WERI-Rb-1 (cell line): Measurements from ENCODE around the gene RHOA.
"Not testable (repeated sequence)": the region's sequence is repeated elsewhere in the genome, so short reads cannot be mapped to it uniquely, and the experiment has no call there.

Experiments
- DNase-seq: peaks from one replicate; pipeline ENCODE4 v3.0.0-alpha.2; 2020
- H3K27ac ChIP-seq: fragments of 250-450 bp; sonication (Bioruptor Pico); 2 replicates; pipeline ENCODE4 v1.5.1; 2020; ENCODE audit warnings: mild to moderate bottlenecking, moderate library complexity
- H3K27me3 ChIP-seq: fragments of 250-450 bp; sonication (Bioruptor Pico); 2 replicates; pipeline ENCODE4 v1.5.1; 2021; ENCODE audit warnings: mild to moderate bottlenecking, low read depth, moderate library complexity; ENCODE audit not compliant: insufficient read depth, severe bottlenecking
- H3K36me3 ChIP-seq: fragments of 250-450 bp; sonication (Bioruptor Pico); 2 replicates; pipeline ENCODE4 v1.5.1; 2020; ENCODE audit warnings: mild to moderate bottlenecking, moderate library complexity
- H3K4me3 ChIP-seq: 2 replicates; pipeline ENCODE4 v1.5.1; 2011; ENCODE audit warnings: low read depth, mild to moderate bottlenecking, control low read depth, low read length
- H3K9me3 ChIP-seq: fragments of 250-450 bp; sonication (Bioruptor Pico); 2 replicates; pipeline ENCODE4 v1.5.1; 2021; ENCODE audit warnings: mild to moderate bottlenecking, moderate library complexity; ENCODE audit not compliant: severe bottlenecking
- CTCF ChIP-seq: IDR thresholded peaks from 2 replicates; pipeline ENCODE4 v1.5.1; 2011; ENCODE audit warnings: low read depth, mild to moderate bottlenecking, control low read depth, inconsistent platforms, low read length

Gene RHOA

GRCh38 chr3:49399461-49399860 lies 12.3 kb downstream of the RHOA start:
- Histone ChIP-seq H3K27me3 (no peaks in the 10 kb centered on the region), H3K36me3 (peaks cover 59% of the 10 kb centered on the region), H3K4me3 (no peak overlapping the region), H3K27ac (no peak overlapping the region), H3K9me3 (no peaks in the 10 kb centered on the region)
- no peak for TF ChIP-seq CTCF
- no peak for DNase-seq

GRCh38 chr3:49397470-49397869 lies 14.3 kb downstream of the RHOA start:
- H3K4me3 ChIP-seq = no peak overlapping the region
- no peak for TF ChIP-seq CTCF
- no peak for DNase-seq

DNA sequence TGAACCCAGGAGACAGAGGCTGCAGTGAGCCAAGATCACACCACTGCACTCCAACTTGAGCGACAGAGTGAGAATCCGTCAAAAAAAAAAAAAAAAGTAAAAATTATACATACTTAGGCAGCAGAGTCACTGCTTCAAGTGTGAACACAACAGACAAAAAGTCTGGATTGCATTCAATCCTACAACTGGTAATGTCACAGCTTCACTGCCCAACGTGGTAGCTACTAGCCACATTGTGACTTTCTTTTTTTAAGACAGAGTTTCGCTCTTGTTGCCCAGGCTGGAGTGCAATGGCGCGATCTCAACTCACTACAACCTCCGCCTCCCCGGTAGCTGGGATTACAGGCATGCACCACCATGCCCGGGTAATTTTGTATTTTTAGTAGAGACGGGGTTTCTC lies 20.5 kb downstream of the RHOA start:
- not testable (repeated sequence) for DNase-seq, H3K27me3 ChIP-seq, H3K27ac ChIP-seq, H3K9me3 ChIP-seq, H3K4me3 ChIP-seq
- H3K36me3 ChIP-seq = peaks cover 41% of the 10 kb centered on the region

More at GRCh38 chr3:49397470-49397869, 14.3 kb downstream of the RHOA start:
- Histone ChIP-seq H3K9me3 (no peaks in the 10 kb centered on the region), H3K36me3 (peaks cover 48% of the 10 kb centered on the region), H3K27me3 (no peaks in the 10 kb centered on the region), H3K27ac (no peak overlapping the region)

DNA sequence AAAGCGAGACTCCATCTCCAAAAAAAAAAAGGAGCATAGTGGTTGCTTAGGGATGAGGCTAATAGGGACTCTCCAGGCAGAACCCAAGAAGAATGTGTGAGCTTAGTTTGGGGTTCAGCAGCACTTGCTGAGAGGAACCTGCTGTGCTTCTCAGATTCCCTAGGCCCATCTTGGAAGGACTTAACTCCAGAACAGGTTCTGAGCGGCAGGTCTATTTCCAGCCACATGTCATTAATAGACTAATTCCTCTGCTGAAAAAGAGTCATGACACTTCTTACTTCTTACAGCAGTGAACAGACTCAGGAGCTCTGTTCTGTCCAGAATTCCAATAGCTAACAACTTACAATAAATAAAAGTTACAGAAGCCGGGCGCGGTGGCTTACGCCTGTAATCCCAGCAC lies 22.5 kb downstream of the RHOA start:
- DNase-seq = no peak
- no peaks in the 10 kb centered on the region for H3K27me3 ChIP-seq
- peaks cover 23% of the 10 kb centered on the region for H3K36me3 ChIP-seq
- TF ChIP-seq CTCF = no peak
- no peak overlapping the region for H3K27ac ChIP-seq
- no peak overlapping the region for H3K4me3 ChIP-seq
- H3K9me3 ChIP-seq = no peaks in the 10 kb centered on the region

DNA sequence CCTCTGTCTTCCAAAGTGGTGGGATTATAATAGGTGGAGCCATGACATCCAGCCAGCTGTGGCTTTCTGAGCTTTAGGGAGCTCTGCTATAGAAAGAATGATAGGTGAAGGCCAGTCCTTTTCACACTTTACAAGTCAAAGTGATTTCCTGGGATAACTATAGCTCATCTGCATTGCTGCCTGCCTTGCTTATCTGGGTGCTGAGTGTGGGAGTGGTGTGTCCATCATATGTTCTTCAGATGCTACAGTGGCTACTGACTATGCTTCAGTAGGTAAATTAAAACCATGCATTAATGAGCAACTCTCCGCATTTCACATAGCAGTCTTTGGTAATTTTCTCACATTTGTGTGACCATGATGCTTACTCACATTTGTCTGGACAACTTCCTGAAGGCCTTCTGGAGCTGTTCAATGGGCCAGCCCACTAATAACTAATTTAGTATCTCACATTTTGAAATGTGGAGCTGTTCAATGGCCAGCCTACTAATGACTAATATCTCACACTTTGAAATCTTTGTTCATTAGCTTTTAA lies 23.4 kb downstream of the RHOA start:
- Histone ChIP-seq H3K27ac (no peak overlapping the region), H3K27me3 (no peaks in the 10 kb centered on the region), H3K9me3 (no peaks in the 10 kb centered on the region), H3K4me3 (no peak overlapping the region), H3K36me3 (peaks cover 21% of the 10 kb centered on the region)
- DNase-seq = no peak
- TF ChIP-seq CTCF = no peak

DNA sequence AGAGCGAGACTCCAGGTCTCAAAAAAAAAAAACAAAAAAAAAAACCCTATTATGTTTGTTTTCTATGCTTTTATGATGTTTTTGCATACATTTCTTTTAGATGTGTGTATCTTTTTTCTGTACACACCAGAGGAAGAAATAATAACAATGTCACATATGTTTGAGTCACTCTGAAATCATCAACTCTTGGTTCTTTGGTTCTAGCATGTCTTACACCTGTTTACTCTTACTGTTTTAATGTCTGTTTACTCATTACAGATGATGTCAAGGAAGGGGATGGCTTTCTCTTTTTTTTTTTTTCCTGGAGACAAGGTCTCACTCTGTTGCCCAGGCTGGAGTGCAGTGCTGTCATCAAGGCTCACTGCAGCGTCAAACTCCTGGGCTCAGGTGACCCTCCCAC lies 24.1 kb downstream of the RHOA start:
- Histone ChIP-seq H3K27me3 (no peaks in the 10 kb centered on the region), H3K9me3 (no peaks in the 10 kb centered on the region), H3K4me3 (no peak overlapping the region), H3K36me3 (peaks cover 21% of the 10 kb centered on the region), H3K27ac (no peak overlapping the region)
- no peak for TF ChIP-seq CTCF
- DNase-seq = no peak
